ENCODE measurements around the gene PLCD4.
A peak's percentile ranks its signal among the peaks of the same experiment; 100 is the strongest.

Gene PLCD4

GRCh38 chr2:218607436-218608115 is at the start of gene PLCD4:
PLCD4 (plus strand) TSS chr2:218607899; CDS start chr2:218615740, 7,841 bp downstream.
- DNase-seq (ENCODE audit: low spot score): peak; percentile 62

GRCh38 chr2:218557941-218558340 is 49.8 kb upstream of the PLCD4 start:
- DNase-seq (ENCODE audit: low spot score): no peak

- no peak for DNase-seq (ENCODE audit: low spot score)
Observed at GRCh38 chr2:218558986-218559385, 48.7 kb upstream of the PLCD4 start.

GRCh38 chr2:218564056-218564455 is 43.6 kb upstream of the PLCD4 start:
- DNase-seq (ENCODE audit: low spot score): no peak

- no peak for DNase-seq (ENCODE audit: low spot score)
Observed at GRCh38 chr2:218566296-218566695, 41.4 kb upstream of the PLCD4 start.

GRCh38 chr2:218567797-218568189 is 39.9 kb upstream of the PLCD4 start:
- DNase-seq (ENCODE audit: low spot score): no peak

- peak; percentile 98 for DNase-seq (ENCODE audit: low spot score)
Observed at GRCh38 chr2:218568190-218569037, 39.3 kb upstream of the PLCD4 start, which contains the start of the genes CNOT9 and USP37. CNOT9 (plus strand) TSS chr2:218568839; CDS start chr2:218568955, 116 bp downstream. USP37 (minus strand) TSS chr2:218568351; CDS start chr2:218558653, 9,698 bp downstream.

GRCh38 chr2:218569038-218569431 is 38.7 kb upstream of the PLCD4 start:
- peak; percentile 82 for DNase-seq (ENCODE audit: low spot score)

GRCh38 chr2:218569661-218570500 is 37.8 kb upstream of the PLCD4 start:
- DNase-seq (ENCODE audit: low spot score): peak; percentile 52

- peak; percentile 20 for DNase-seq (ENCODE audit: low spot score)
Observed at GRCh38 chr2:218570850-218571249, 36.8 kb upstream of the PLCD4 start.

GRCh38 chr2:218576854-218577253 is 30.8 kb upstream of the PLCD4 start:
- DNase-seq (ENCODE audit: low spot score): no peak

- DNase-seq (ENCODE audit: low spot score): no peak
Observed at GRCh38 chr2:218577482-218578220, 30.0 kb upstream of the PLCD4 start.

GRCh38 chr2:218578272-218578877 is 29.3 kb upstream of the PLCD4 start:
- DNase-seq (ENCODE audit: low spot score): no peak

GRCh38 chr2:218582076-218582475 is 25.6 kb upstream of the PLCD4 start:
- DNase-seq (ENCODE audit: low spot score): peak; percentile 89

GRCh38 chr2:218583983-218584850 is 23.5 kb upstream of the PLCD4 start:
- no peak for DNase-seq (ENCODE audit: low spot score)

- DNase-seq (ENCODE audit: low spot score): no peak
Observed at GRCh38 chr2:218585541-218585940, 22.2 kb upstream of the PLCD4 start.

GRCh38 chr2:218605432-218605831 is 2.3 kb upstream of the PLCD4 start:
- DNase-seq (ENCODE audit: low spot score): peak; percentile 34

- DNase-seq (ENCODE audit: low spot score): no peak
Observed at GRCh38 chr2:218615868-218616315, 8.2 kb downstream of the PLCD4 start.

GRCh38 chr2:218618102-218618860 is 10.6 kb downstream of the PLCD4 start:
- no peak for DNase-seq (ENCODE audit: low spot score)
